RCC 7860 (cell line): ENCODE measurements around the gene CENPU.

Source experiments
- DNase-seq: peaks from one replicate; pipeline ENCODE4 v3.0.0-alpha.2; 2015; ENCODE audit warnings: low spot score
- FAIRE-seq: peaks from 2 replicates; lab custom pipeline; 2012; peaks lifted over from hg19 to GRCh38; lab: Jason Lieb, UNC

Gene CENPU

DNA sequence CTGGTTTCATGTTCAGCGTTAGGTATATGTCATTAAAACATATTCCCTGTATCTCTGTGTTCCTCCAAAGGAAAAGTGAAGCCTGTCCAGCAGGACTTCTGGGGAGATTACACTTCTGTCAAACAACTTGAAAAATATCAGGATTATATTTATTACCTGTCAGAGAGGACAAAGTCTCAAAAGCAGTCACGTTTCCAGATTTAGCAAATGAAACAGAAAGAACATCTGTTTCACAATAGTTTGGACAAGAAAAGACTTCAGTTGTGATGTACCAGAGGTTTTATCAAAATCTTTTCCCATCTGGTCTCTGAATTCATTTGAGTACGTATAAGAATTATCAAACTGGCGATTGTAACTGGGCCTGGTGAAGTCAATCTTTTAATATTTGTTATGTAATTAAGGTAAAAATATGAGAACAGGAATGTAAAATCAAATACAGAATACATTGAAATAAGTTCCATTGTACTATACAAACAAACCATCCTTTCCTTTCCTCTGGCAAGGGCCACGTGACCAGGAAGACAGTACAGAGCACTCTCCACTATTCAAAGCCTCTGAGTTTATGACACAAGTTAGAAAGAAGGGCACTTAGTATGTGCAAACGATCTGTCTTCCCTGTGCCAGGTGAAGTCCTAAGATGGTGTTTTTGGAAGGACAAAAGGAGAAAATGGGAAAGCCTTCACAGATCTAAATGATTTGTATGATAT, 87.8 kb downstream of the CENPU start:
- DNase-seq (no peak), FAIRE-seq (no peak)

DNA sequence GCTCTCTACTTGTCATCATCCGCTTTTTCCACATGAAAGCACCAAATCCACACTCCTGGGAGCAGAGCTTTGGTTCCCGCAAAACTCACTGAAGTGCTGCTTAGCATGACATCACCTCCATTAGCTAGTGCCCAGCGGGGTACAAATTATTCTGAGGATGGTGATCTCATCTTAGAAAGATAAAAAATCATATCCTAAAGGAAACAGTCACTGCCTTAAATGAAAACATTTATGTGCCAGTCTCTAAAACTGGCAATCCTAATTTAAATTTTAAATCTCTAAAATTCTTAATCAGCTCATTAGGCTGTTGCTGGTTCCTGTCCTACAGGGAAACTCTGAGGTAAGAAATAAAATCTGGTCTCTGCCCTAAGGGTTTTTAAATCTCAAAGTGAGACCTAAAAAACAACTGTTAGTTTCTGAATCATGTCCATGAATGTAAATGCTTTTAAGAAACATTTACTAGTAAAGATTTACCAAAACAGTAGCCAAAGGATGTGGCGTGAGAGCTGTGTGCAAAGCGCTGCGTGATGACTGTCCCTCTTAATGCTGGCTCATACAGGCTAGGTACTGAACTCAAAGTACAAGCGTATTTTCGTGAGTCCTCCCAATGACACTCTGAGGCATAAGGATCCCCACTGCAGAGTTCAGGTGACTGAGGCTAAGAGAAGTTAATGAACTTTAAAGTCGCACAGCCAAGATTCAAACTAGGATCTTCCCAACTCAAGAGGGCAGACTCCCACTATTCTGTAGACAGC, 89.2 kb downstream of the CENPU start:
- peak; percentile 97 for FAIRE-seq
- DNase-seq: peak; percentile 77
